ENCODE results near the gene SYVN1.

DNA sequence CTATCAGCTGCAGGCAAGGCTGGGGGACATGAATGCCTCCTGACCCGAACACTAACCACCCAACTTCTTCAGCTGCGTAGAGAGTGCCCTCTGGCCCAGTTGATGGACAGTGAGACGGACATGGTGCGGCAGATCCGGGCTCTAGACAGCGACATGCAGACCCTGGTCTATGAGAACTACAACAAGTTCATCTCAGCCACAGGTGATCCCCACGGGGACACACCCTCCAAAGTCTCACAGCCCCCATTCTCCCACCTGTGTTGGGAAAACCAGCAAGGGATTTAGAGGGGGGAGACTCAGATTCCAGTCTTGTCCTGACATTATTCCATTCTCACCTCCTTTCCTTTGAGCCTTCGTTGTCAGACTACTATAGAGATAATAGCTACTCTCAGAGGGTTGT, 37.4 kb downstream of the SYVN1 start:
- TF ChIP-seq CTCF (conservative IDR thresholded peaks at IDR 0.05), result no peak
- TF ChIP-seq EZH2 (IDR thresholded peaks at IDR 0.05; ENCODE audit: low read depth), result no peak
